Coronary artery (tissue), 2 donors: Measurements from ENCODE around the gene ZNF521.

Experiments
- DNase-seq: peaks from one replicate; pipeline ENCODE4 v3.0.0-alpha.2; 2017; ENCODE audit warnings: low spot score
- H3K27ac ChIP-seq, 2 donors: fragments of 200-600 bp; sonication (generic); one replicate each; pipeline ENCODE4 v1.5.1; 2016 to 2019
- H3K4me3 ChIP-seq: fragments of 200-600 bp; sonication (generic); 2 replicates; pipeline ENCODE4 v1.5.1; 2016; ENCODE audit warnings: mild to moderate bottlenecking, moderate library complexity
- CTCF ChIP-seq: fragments of 200-600 bp; sonication (generic); IDR thresholded peaks from one replicate; pipeline ENCODE4 v1.5.1; 2019; ENCODE audit warnings: antibody characterized with exemption

ZNF521 gene

GRCh38 chr18:25284281-25284680 is 67.7 kb downstream of the ZNF521 start:
- no peak for TF ChIP-seq CTCF
- Histone ChIP-seq H3K4me3 (peak overlapping the region; percentile 0), H3K27ac (peak overlapping the region in 1 of 2 donors; percentile 3)
- no peak for DNase-seq

- no peak for DNase-seq
- Histone ChIP-seq H3K4me3 (peak overlapping the region; percentile 0), H3K27ac (peak overlapping the region in 1 of 2 donors; percentile 3)
- no peak for TF ChIP-seq CTCF
Observed at GRCh38 chr18:25283781-25284180, 68.2 kb downstream of the ZNF521 start.

GRCh38 chr18:25282896-25283703 is 68.9 kb downstream of the ZNF521 start:
- Histone ChIP-seq H3K4me3 (no peak overlapping the region), H3K27ac (no peak overlapping the region)
- no peak for TF ChIP-seq CTCF
- DNase-seq, result no peak

GRCh38 chr18:25282282-25282681 is 69.7 kb downstream of the ZNF521 start:
- no peak for TF ChIP-seq CTCF
- no peak overlapping the region for H3K4me3 ChIP-seq
- no peak for DNase-seq
- no peak overlapping the region for H3K27ac ChIP-seq

GRCh38 chr18:25281556-25281955 is 70.4 kb downstream of the ZNF521 start:
- Histone ChIP-seq H3K4me3 (no peak overlapping the region), H3K27ac (no peak overlapping the region)
- no peak for TF ChIP-seq CTCF
- no peak for DNase-seq

GRCh38 chr18:25279961-25280360 is 72.0 kb downstream of the ZNF521 start:
- no peak for TF ChIP-seq CTCF
- no peak overlapping the region for H3K27ac ChIP-seq
- DNase-seq, result no peak

GRCh38 chr18:25279556-25279955 is 72.4 kb downstream of the ZNF521 start:
- TF ChIP-seq CTCF, result no peak
- Histone ChIP-seq H3K4me3 (no peak overlapping the region), H3K27ac (no peak overlapping the region)
- DNase-seq, result no peak

More at GRCh38 chr18:25279961-25280360, 72.0 kb downstream of the ZNF521 start:
- no peak overlapping the region for H3K4me3 ChIP-seq
